Kidney epithelial cell (primary cell): ENCODE measurements around the gene PHLDB3. TPM values are rescaled to one million over a fixed set of nuclear protein-coding genes. Genes with fewer than 3 reads are reported as not detected.

Source experiments
- DNase-seq: peaks from one replicate; pipeline ENCODE4 v3.0.0-alpha.2; 2010; ENCODE audit warnings: low read depth
- H3K27me3 ChIP-seq: 2 replicates; pipeline ENCODE4 v1.6.0; 2011; ENCODE audit warnings: low read length; ENCODE audit not compliant: control insufficient read depth, insufficient read depth
- H3K36me3 ChIP-seq: 2 replicates; pipeline ENCODE4 v1.5.1; 2011; ENCODE audit warnings: low read length; ENCODE audit not compliant: control insufficient read depth, insufficient read depth
- H3K4me3 ChIP-seq: 2 replicates; pipeline ENCODE4 v1.5.1; 2011; ENCODE audit warnings: low read depth, mild to moderate bottlenecking, control low read depth, low read length
- CTCF ChIP-seq: IDR thresholded peaks from 2 replicates; pipeline ENCODE4 v1.5.1; 2011; ENCODE audit warnings: mild to moderate bottlenecking, moderate library complexity, low read length, control low read depth, inconsistent platforms; ENCODE audit not compliant: insufficient read depth, poor library complexity, severe bottlenecking
- total RNA-seq: library from RNA; depleted of rRNA; stranded (reverse); fragments of >200 nt; gene quantifications from 2 replicates; pipeline ENCODE4 v1.2.3, GENCODE V29; 2015

Gene PHLDB3
- total RNA-seq, 1 donor from 2014 or later: 15.8 TPM

GRCh38 chr19:43462785-43463380, 41.7 kb downstream of the PHLDB3 start:
- TF ChIP-seq CTCF: no peak
- peak overlapping the region; percentile 59 for H3K4me3 ChIP-seq
- peaks cover 5% of the 10 kb centered on the region for H3K27me3 ChIP-seq
- no peaks in the 10 kb centered on the region for H3K36me3 ChIP-seq
- no peak for DNase-seq

GRCh38 chr19:43462383-43462782, 42.2 kb downstream of the PHLDB3 start:
- H3K27me3 ChIP-seq: peaks cover 5% of the 10 kb centered on the region
- H3K36me3 ChIP-seq: no peaks in the 10 kb centered on the region
- H3K4me3 ChIP-seq: no peak overlapping the region
- no peak for TF ChIP-seq CTCF
- no peak for DNase-seq

- no peak for TF ChIP-seq CTCF
- Histone ChIP-seq H3K27me3 (peaks cover 5% of the 10 kb centered on the region), H3K36me3 (no peaks in the 10 kb centered on the region), H3K4me3 (no peak overlapping the region)
- no peak for DNase-seq
These were observed 43.2 kb downstream of the PHLDB3 start for GRCh38 chr19:43461303-43461702.

- Histone ChIP-seq H3K27me3 (peaks cover 4% of the 10 kb centered on the region), H3K4me3 (no peak overlapping the region), H3K36me3 (no peaks in the 10 kb centered on the region)
- TF ChIP-seq CTCF: no peak
- DNase-seq: no peak
These were observed 44.1 kb downstream of the PHLDB3 start for GRCh38 chr19:43460362-43461016.

GRCh38 chr19:43457809-43458208, 46.7 kb downstream of the PHLDB3 start:
- H3K36me3 ChIP-seq: no peaks in the 10 kb centered on the region
- H3K27me3 ChIP-seq: no peaks in the 10 kb centered on the region
- no peak overlapping the region for H3K4me3 ChIP-seq
- no peak for TF ChIP-seq CTCF
- no peak for DNase-seq
